ENCODE data around the gene TTLL9. TPM values are rescaled to one million over a fixed set of nuclear protein-coding genes. Genes with fewer than 3 reads are reported as not detected.

Gene TTLL9
- total RNA-seq, 1 experiment from 2014 or later: 2.1 TPM

DNA sequence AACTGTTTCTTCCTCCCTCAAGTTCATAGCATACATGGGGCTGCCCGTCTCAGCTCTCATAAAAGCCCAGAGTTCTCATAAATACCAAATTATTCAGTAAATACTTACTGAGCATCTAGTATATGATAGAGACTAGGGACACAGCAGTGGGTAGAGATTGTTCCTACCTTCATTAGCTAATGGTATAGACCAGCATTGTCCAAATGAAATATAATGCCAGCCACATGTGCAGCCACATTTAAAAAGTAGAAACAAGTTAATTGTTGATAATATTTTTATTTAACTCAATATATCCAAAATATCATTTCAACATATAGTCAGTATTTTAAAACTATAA, 1.2 kb downstream of the TTLL9 start:
- no peak for ATAC-seq
- H3K27me3 ChIP-seq (ENCODE audit: control insufficient read depth, insufficient read depth, low read length): peaks cover 3% of the 10 kb centered on the region; the same call in 1 of the 2 replicates
- no TSS peak for BruUV-seq (replicated peaks)
- no peaks in the 10 kb centered on the region for H3K9me3 ChIP-seq (ENCODE audit: control insufficient read depth, insufficient read depth, low read depth, low read length)
- no peak overlapping the region for H3K4me3 ChIP-seq (ENCODE audit: low read depth in 2 of 2, low read length in 2 of 2)
- in situ Hi-C loops (cut with HindIII; ENCODE audit: low pct_unique_long_range_greater_than_20kb, low sequenced_read_pairs) (no loop called here), intact Hi-C loops (cut with micrococcal nuclease; ENCODE audit: unreplicated experiment) (no loop called here)
- no peak for DNase-seq (ENCODE audit: low read depth, low spot score)
- TF ChIP-seq, protein P1, sequence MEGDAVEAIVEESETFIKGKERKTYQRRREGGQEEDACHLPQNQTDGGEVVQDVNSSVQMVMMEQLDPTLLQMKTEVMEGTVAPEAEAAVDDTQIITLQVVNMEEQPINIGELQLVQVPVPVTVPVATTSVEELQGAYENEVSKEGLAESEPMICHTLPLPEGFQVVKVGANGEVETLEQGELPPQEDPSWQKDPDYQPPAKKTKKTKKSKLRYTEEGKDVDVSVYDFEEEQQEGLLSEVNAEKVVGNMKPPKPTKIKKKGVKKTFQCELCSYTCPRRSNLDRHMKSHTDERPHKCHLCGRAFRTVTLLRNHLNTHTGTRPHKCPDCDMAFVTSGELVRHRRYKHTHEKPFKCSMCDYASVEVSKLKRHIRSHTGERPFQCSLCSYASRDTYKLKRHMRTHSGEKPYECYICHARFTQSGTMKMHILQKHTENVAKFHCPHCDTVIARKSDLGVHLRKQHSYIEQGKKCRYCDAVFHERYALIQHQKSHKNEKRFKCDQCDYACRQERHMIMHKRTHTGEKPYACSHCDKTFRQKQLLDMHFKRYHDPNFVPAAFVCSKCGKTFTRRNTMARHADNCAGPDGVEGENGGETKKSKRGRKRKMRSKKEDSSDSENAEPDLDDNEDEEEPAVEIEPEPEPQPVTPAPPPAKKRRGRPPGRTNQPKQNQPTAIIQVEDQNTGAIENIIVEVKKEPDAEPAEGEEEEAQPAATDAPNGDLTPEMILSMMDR (IDR thresholded peaks at IDR 0.05): no peak
- TF ChIP-seq SIN3A (IDR thresholded peaks at IDR 0.05; ENCODE audit: borderline replicate concordance, insufficient read depth, low read depth, low read length) (no peak), TCF7L2 (IDR thresholded peaks at IDR 0.05; ENCODE audit: low read depth, low read length) (no peak), POLR2AphosphoS5 (IDR thresholded peaks at IDR 0.05; ENCODE audit: low read depth, low read length) (no peak)
- TF ChIP-seq, protein P2, sequence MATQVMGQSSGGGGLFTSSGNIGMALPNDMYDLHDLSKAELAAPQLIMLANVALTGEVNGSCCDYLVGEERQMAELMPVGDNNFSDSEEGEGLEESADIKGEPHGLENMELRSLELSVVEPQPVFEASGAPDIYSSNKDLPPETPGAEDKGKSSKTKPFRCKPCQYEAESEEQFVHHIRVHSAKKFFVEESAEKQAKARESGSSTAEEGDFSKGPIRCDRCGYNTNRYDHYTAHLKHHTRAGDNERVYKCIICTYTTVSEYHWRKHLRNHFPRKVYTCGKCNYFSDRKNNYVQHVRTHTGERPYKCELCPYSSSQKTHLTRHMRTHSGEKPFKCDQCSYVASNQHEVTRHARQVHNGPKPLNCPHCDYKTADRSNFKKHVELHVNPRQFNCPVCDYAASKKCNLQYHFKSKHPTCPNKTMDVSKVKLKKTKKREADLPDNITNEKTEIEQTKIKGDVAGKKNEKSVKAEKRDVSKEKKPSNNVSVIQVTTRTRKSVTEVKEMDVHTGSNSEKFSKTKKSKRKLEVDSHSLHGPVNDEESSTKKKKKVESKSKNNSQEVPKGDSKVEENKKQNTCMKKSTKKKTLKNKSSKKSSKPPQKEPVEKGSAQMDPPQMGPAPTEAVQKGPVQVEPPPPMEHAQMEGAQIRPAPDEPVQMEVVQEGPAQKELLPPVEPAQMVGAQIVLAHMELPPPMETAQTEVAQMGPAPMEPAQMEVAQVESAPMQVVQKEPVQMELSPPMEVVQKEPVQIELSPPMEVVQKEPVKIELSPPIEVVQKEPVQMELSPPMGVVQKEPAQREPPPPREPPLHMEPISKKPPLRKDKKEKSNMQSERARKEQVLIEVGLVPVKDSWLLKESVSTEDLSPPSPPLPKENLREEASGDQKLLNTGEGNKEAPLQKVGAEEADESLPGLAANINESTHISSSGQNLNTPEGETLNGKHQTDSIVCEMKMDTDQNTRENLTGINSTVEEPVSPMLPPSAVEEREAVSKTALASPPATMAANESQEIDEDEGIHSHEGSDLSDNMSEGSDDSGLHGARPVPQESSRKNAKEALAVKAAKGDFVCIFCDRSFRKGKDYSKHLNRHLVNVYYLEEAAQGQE (IDR thresholded peaks at IDR 0.05; ENCODE audit: insufficient read depth in 1 of 2, low read depth in 2 of 2, low read length in 1 of 2): no peak
- no peaks in the 10 kb centered on the region; the same call in 1 of the 2 replicates for H3K4me1 ChIP-seq (ENCODE audit: control insufficient read depth, insufficient read depth, low read length)
- POLR2A ChIA-PET: interaction anchor here (1.2 kb wide), 1 partner anchor 105 kb away, joined by 3 read pairs; no protein-coding TSS in a partner anchor
- CTCF ChIA-PET: interaction anchor here (0.8 kb wide), 2 partner anchors 25 to 160 kb away, joined by 3 to 4 read pairs; no protein-coding TSS in a partner anchor
- peak overlapping the region; percentile 18; the same call in 1 of the 2 replicates for H3K27ac ChIP-seq (ENCODE audit: low read length)
- no peaks in the 10 kb centered on the region for H3K36me3 ChIP-seq (ENCODE audit: control insufficient read depth, insufficient read depth, low read length)

- ATAC-seq: no peak
- no peak for TF ChIP-seq POLR2AphosphoS5 (IDR thresholded peaks at IDR 0.05; ENCODE audit: low read depth, low read length)
- no peak for TF ChIP-seq SIN3A (IDR thresholded peaks at IDR 0.05; ENCODE audit: borderline replicate concordance, insufficient read depth, low read depth, low read length)
- no peak for TF ChIP-seq TCF7L2 (IDR thresholded peaks at IDR 0.05; ENCODE audit: low read depth, low read length)
- TF ChIP-seq, protein P2 (IDR thresholded peaks at IDR 0.05; ENCODE audit: insufficient read depth in 1 of 2, low read depth in 2 of 2, low read length in 1 of 2): no peak
- TF ChIP-seq, protein P1 (IDR thresholded peaks at IDR 0.05): no peak
- POLR2A ChIA-PET: interaction anchor here (0.7 to 1.2 kb wide), 2 partner anchors 59 to 104 kb away, joined by 3 to 5 read pairs; no protein-coding TSS in a partner anchor
- Histone ChIP-seq H3K4me3 (ENCODE audit: low read depth in 2 of 2, low read length in 2 of 2) (no peak overlapping the region), H3K9me3 (ENCODE audit: control insufficient read depth, insufficient read depth, low read depth, low read length) (no peaks in the 10 kb centered on the region), H3K27me3 (ENCODE audit: control insufficient read depth, insufficient read depth, low read length) (peaks cover 3% of the 10 kb centered on the region; the same call in 1 of the 2 replicates), H3K27ac (ENCODE audit: low read length) (no peak overlapping the region), H3K4me1 (ENCODE audit: control insufficient read depth, insufficient read depth, low read length) (no peaks in the 10 kb centered on the region; the same call in 1 of the 2 replicates), H3K36me3 (ENCODE audit: control insufficient read depth, insufficient read depth, low read length) (no peaks in the 10 kb centered on the region)
- no peak for DNase-seq (ENCODE audit: low read depth, low spot score)
- CTCF ChIA-PET: interaction anchor here (0.6 to 0.7 kb wide), 4 partner anchors 20 to 368 kb away, joined by 3 to 8 read pairs (median 3); no protein-coding TSS in a partner anchor
- no TSS peak for BruUV-seq (replicated peaks)
- intact Hi-C loops (cut with micrococcal nuclease; ENCODE audit: unreplicated experiment): no loop called here
- in situ Hi-C loops (cut with HindIII; ENCODE audit: low pct_unique_long_range_greater_than_20kb, low sequenced_read_pairs): no loop called here
Observed at GRCh38 chr20:31872406-31872805, 2.0 kb downstream of the TTLL9 start.

All from Panc1 (cell line).